Measurements from ENCODE around the gene TMC8.
"Not testable (repeated sequence)": the region's sequence is repeated elsewhere in the genome, so short reads cannot be mapped to it uniquely, and the experiment has no call there.

The TMC8 gene

GRCh38 chr17:78137392-78138203 is 7.0 kb downstream of the TMC8 start:
- DNase-seq (ENCODE audit: low spot score): peak; percentile 49

- no peak for DNase-seq (ENCODE audit: low spot score)
Observed at GRCh38 chr17:78138204-78139060, 7.9 kb downstream of the TMC8 start.

- not testable (repeated sequence) for DNase-seq (ENCODE audit: low spot score)
Observed at GRCh38 chr17:78139861-78140168, 9.2 kb downstream of the TMC8 start.

DNA sequence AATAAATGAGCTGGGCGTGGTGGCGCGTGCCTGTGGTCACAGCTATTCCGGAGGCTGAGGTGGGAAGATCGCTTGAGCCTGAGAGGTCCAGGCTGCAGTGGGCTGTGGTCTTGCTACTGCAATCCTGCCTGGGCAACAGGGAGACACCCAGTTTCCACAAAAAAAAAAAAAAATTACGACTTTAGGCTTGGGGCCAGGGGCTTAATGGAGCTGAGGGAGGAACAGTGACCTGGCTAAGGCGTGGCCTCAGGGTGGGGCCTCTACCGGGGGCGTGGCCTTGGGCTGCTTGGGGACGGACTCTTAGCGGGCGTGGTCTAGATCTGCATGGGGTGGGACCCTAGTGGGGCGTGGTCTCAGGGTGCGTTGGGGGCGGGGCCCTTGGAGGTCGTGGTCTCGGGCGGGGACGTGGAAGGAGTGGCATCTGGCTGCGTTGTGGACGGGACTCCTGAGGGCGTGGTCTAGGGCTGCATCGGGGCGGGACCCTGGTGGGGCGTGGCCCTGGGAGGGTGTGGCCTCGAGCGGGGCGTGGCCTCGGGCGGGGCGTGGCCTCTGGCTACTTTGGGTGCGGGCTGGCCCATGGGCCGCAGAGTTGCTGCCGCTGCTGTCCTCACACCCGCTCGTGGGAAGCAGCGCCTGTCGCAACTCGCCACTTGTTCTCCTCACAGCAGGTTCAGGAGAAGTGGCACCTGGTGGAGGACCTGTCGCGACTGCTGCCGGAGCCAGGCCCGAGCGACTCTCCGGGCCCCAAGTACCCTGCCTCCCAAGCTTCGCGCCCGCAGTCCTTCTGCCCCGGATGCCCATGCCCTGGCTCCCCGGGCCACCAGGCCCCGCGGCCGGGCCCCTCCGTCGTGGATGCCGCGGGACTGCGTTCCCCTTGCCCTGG is 9.8 kb downstream of the TMC8 start:
- peak; percentile 99 for DNase-seq (ENCODE audit: low spot score)

- no peak for DNase-seq (ENCODE audit: low spot score)
Observed at GRCh38 chr17:78141437-78142118, 11.0 kb downstream of the TMC8 start.

GRCh38 chr17:78142119-78142861 is 11.7 kb downstream of the TMC8 start:
- no peak for DNase-seq (ENCODE audit: low spot score)

- no peak for DNase-seq (ENCODE audit: low spot score)
Observed at GRCh38 chr17:78143214-78144146, 12.9 kb downstream of the TMC8 start.

DNA sequence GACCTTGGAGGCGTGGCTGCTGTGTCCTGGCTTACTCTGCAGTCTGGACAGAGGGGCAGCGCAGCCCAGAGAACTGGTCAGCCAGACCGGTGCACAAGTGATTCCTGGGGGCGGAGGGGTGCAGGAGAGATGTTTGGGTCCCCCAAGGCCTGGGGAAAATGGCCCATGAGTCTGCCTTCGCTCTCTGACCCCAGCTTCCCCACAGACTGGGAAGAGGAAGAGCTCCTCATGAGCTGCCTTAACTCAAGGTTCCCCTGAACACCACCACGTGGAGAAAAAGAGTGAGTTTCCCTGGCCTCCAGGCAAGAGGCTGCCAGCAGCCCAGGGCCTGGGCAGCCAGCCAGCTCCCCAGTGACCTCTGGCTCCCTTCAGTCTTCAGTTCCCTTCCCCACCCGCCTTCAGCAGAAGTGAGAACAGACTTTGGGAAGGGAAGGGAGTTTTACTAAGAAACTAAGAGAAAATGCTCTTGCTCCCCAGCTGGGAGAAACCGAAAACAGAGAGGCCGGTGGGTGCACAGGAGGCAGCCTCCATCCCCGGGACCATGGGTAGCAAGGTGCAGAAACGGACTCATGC is 13.7 kb downstream of the TMC8 start:
- no peak for DNase-seq (ENCODE audit: low spot score)

DNA sequence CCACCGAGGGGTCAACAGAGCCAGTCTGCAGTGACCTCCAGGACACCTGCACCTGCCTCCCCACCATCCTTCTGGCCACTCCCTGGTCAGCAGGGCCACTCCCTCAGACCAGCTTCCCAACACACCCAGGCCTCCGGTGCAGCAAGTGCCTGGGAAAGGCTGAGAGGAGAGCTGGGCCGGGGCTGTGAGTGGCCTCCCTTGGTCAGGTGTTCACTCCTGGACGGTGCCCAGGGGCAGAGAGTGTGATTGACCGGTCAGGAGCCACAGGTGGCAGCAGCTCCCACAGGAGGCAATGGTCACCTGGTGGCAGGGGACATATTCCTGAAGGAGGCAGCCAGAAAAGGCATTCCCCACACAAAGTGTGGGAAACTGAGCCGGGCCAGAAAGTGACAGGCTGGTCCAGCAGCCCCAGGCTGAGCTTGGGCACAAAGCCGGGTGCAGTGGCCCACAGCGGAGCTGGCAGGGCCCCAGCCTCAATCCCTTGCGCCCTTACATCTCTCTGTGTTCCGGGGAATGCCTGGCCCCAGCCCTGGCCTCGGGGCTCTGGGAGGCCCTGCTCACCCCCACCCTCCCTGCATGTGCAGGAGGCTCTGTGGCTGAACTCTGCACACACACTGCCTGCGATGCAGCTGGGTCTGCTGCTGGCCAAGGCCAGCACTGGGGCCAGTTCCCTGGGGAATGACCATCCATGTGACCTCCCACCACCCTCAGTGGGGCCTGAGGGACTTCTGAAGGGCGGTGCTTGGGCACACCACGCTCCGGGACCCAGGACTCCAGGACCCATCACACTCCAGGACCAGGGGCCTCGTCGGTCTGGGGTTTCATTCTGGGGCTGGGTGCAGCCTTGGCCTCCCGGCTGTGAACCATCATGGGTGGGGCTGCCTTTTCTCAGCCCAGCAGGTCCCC is 14.4 kb downstream of the TMC8 start:
- no peak for DNase-seq (ENCODE audit: low spot score)

GRCh38 chr17:78146471-78146869 is 15.9 kb downstream of the TMC8 start:
- DNase-seq (ENCODE audit: low spot score): no peak

- DNase-seq (ENCODE audit: low spot score): no peak
Observed at GRCh38 chr17:78146881-78147280, 16.3 kb downstream of the TMC8 start.

GRCh38 chr17:78147315-78147998 is 16.9 kb downstream of the TMC8 start:
- DNase-seq (ENCODE audit: low spot score): no peak

- DNase-seq (ENCODE audit: low spot score): no peak
Observed at GRCh38 chr17:78148286-78149016, 17.9 kb downstream of the TMC8 start.

- DNase-seq (ENCODE audit: low spot score): no peak
Observed at GRCh38 chr17:78151514-78152008, 21.0 kb downstream of the TMC8 start.

DNA sequence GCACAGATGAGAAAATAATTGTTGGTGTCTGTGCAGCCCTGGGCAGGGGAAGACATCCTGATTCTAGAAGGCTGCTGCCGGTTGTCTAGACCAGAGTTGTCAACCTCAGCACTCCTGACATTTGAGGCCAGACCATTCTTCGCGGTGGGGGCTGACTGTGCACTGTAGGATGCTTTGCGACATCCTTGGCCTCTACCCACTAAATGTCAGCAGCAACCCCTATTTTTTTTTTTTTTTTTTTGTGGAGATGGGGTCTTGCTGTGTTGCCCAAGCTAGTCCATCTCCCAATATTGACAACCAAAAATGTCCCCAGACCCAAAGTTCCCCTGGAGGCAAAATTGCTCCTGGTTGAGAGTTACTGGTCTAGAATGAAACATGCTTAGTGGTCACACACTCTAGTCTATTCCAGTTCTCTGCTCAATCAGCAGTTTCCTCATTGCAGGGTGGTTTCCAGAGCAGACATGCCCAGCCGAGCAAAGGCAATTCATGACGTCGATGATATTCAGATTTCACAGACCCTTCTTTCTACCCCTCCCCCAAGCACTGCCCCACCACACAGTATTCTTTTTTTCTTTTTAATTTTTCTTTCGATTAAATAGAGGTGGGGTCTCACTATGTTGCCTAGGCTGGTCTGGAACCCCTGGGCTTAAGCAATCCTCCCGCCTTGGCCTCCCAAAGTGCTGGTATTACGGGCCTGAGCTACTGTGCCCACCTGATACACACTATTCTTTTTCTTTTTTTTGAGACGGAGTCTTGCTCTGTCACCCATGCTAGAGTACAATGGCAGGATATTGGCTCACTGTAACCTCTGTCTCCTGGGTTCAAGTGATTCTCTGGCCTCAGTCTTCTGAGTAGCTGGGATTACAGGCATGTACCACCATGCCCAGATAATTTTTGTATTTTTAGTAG is 24.6 kb downstream of the TMC8 start:
- DNase-seq (ENCODE audit: low spot score): peak; percentile 85
